Measurements from ENCODE around the gene NME3. TPM values are rescaled to one million over a fixed set of nuclear protein-coding genes. Genes with fewer than 3 reads are reported as not detected.

NME3 gene
- total RNA-seq, 1 experiment from 2014 or later: 86.8 TPM

- TF ChIP-seq ZNF532 (CRISPR knock-in tag; IDR thresholded peaks at IDR 0.05; ENCODE audit: borderline replicate concordance) (no peak), ARID4B (CRISPR knock-in tag; IDR thresholded peaks at IDR 0.05; ENCODE audit: borderline replicate concordance) (no peak), GRHL2 (CRISPR knock-in tag; IDR thresholded peaks at IDR 0.05; ENCODE audit: insufficient replicate concordance, severe bottlenecking) (no peak), ZBTB21 (CRISPR knock-in tag; IDR thresholded peaks at IDR 0.05; ENCODE audit: borderline replicate concordance) (no peak), RORB (CRISPR knock-in tag; IDR thresholded peaks at IDR 0.05) (no peak), ATF6 (CRISPR knock-in tag; IDR thresholded peaks at IDR 0.05) (no peak), IRF1 (CRISPR knock-in tag; IDR thresholded peaks at IDR 0.05) (no peak), ZNF121 (CRISPR knock-in tag; IDR thresholded peaks at IDR 0.05) (no peak), ATF2 (CRISPR knock-in tag; IDR thresholded peaks at IDR 0.05; ENCODE audit: borderline replicate concordance, low read depth) (no peak)
Observed at GRCh38 chr16:1740781-1741490, 30.4 kb downstream of the NME3 start (continued).

GRCh38 chr16:1740234-1740633 is 31.1 kb downstream of the NME3 start:
- Mint-ChIP-seq H3K4me1 (no peaks in the 10 kb centered on the region), H3K9me3 (no peaks in the 10 kb centered on the region), H3K27ac (no peak overlapping the region), H3K36me3 (no peaks in the 10 kb centered on the region), H3K4me3 (no peak overlapping the region), H3K27me3 (ENCODE audit: low read depth) (no peaks in the 10 kb centered on the region)
- no peak for DNase-seq (ENCODE audit: low spot score)
- ChIA-PET CTCF (no interaction called here), POLR2A (no interaction called here)
- no peak for ATAC-seq
- TF ChIP-seq ERG (CRISPR knock-in tag; IDR thresholded peaks at IDR 0.05) (no peak), RELA (CRISPR knock-in tag; IDR thresholded peaks at IDR 0.05; ENCODE audit: borderline replicate concordance) (no peak), CREB1 (CRISPR knock-in tag; IDR thresholded peaks at IDR 0.05) (no peak), ZNF671 (CRISPR knock-in tag; IDR thresholded peaks at IDR 0.05) (no peak), FOXJ3 (CRISPR knock-in tag; IDR thresholded peaks at IDR 0.05; ENCODE audit: borderline replicate concordance) (no peak), NR1H2 (CRISPR knock-in tag; IDR thresholded peaks at IDR 0.05) (no peak), ZNF263 (CRISPR knock-in tag; IDR thresholded peaks at IDR 0.05; ENCODE audit: low read depth) (no peak), ZNF416 (CRISPR knock-in tag; IDR thresholded peaks at IDR 0.05) (no peak), CREM (CRISPR knock-in tag; IDR thresholded peaks at IDR 0.05) (no peak), CTCF (IDR thresholded peaks at IDR 0.05) (no peak)
